Stomach (tissue), 9 donors: Measurements from ENCODE around the gene ZNF823. TPM values are rescaled to one million over a fixed set of nuclear protein-coding genes. Genes with fewer than 3 reads are reported as not detected.

Experiments
- DNase-seq, 2 donors: peaks; one replicate each; pipeline versions ENCODE4 v3.0.0 to v3.0.0-alpha.2; 2013 to 2019
- H3K27ac ChIP-seq, 5 donors: fragments of 200-600 bp in 4 of 5; sonication (generic) in 4 of 5; one replicate each; pipeline ENCODE4 v1.5.1; 2013 to 2019; ENCODE audit warnings: mild to moderate bottlenecking in 1 of 5, moderate library complexity in 1 of 5
- H3K27me3 ChIP-seq, 3 donors: fragments of 200-600 bp; sonication (generic); one replicate each; pipeline ENCODE4 v1.5.1; 2017 to 2019; ENCODE audit warnings: mixed run types in 1 of 3
- H3K36me3 ChIP-seq, 4 donors: fragments of 200-600 bp; sonication (generic); 1 replicate in 3 of 4; 2 replicates in 1 of 4; pipeline ENCODE4 v1.5.1; 2016 to 2019
- H3K4me1 ChIP-seq, 4 donors: fragments of 200-600 bp; sonication (generic); one replicate each; pipeline ENCODE4 v1.5.1; 2016 to 2019
- H3K4me3 ChIP-seq, 4 donors: fragments of 200-600 bp; sonication (generic) in 3 of 4; one replicate each; pipeline ENCODE4 v1.5.1; 2016 to 2019; ENCODE audit warnings: mild to moderate bottlenecking in 1 of 4
- H3K9me3 ChIP-seq, 4 donors: fragments of 200-600 bp; sonication (generic); one replicate each; pipeline ENCODE4 v1.5.1; 2016 to 2019
- CTCF ChIP-seq, 7 experiments: fragments of 450-650 bp in 4 of 7; fragments of 200-600 bp in 3 of 7; sonication (generic) in 3 of 7; IDR thresholded peaks; one replicate each; pipeline ENCODE4 v1.5.1; 2016 to 2019; ENCODE audit warnings: antibody characterized with exemption in 7 of 7, control low read depth in 2 of 7, mild to moderate bottlenecking in 1 of 7
- EP300 ChIP-seq: sonication (generic); formaldehyde crosslinking; IDR thresholded peaks from one replicate; pipeline ENCODE4 v1.6.1; 2017; ENCODE audit warnings: antibody characterized with exemption
- POLR2A ChIP-seq, 4 donors: fragments of 450-650 bp; IDR thresholded peaks; one replicate each; pipeline ENCODE4 v1.6.1; 2016; ENCODE audit warnings: antibody characterized with exemption in 4 of 4, control low read depth in 2 of 4, mild to moderate bottlenecking in 1 of 4, moderate library complexity in 1 of 4
- POLR2AphosphoS5 ChIP-seq, 3 donors: sonication (generic); formaldehyde crosslinking; IDR thresholded peaks; one replicate each; pipeline ENCODE4 v1.6.1; 2016; ENCODE audit warnings: antibody characterized with exemption in 3 of 3
- WGBS, 5 donors: extraction: QIAGEN DNeasy Blood & Tissue Kit in 3 of 5; methylation state at CpG; one replicate each; pipeline versions ENCODE4 v1.1.5 to v1.1.7; 2013 to 2018; 5-methylcytosine and 5-hydroxymethylcytosine counted together
- intact Hi-C: fragments of 100-400 bp; cut with DNase I; formaldehyde crosslinking; loops from one replicate; pipeline ENCODE4 v1.15.1; 2023; ENCODE audit warnings: low total_unique reads
- polyA plus RNA-seq, 3 donors: library from polyadenylated mRNA; stranded (reverse); fragments of 200-250 nt; gene quantifications; one replicate each; pipeline ENCODE4 v1.2.3, GENCODE V29; 2013
- total RNA-seq, 5 donors: library from RNA; depleted of rRNA; stranded (reverse); fragments of >200 nt; gene quantifications; one replicate each; pipeline versions ENCODE4 v1.1.0 to v1.2.3, GENCODE V29; 2014 to 2016
- donor health status: healthy with polysubstance abuse.
- donor health status: Bipolar disorder and iron deficiency.
- donor health status: healthy.

Gene ZNF823
- total and polyA plus RNA-seq, 8 donors, result 1.2 to 19.3 (median 4.4) TPM

GRCh38 chr19:11767633-11768133 is 28.9 kb upstream of the ZNF823 start:
- H3K4me3 ChIP-seq, result peak overlapping the region; percentile 68 to 92 (median 84)
- intact Hi-C loops, result no loop called here
- H3K9me3 ChIP-seq, result peaks cover 0 to 26% (median 15%) of the 10 kb centered on the region in 4 donors
- TF ChIP-seq POLR2AphosphoS5 (IDR thresholded peaks at IDR 0.05), result no peak
- H3K27ac ChIP-seq, result peak overlapping the region; percentile 85 to 95 (median 95)
- 2 to 4% (median 2%) methylated on average over 7 to 20 of the region's 20 CpGs for whole genome bisulfite sequencing, 5 donors
- DNase-seq, result peak; percentile 49 to 77
- H3K4me1 ChIP-seq, result peaks cover 5 to 26% (median 18%) of the 10 kb centered on the region in 4 donors
- no peaks in the 10 kb centered on the region for H3K27me3 ChIP-seq
- peaks cover 0 to 6% (median 3%) of the 10 kb centered on the region in 4 donors for H3K36me3 ChIP-seq

- TF ChIP-seq CTCF (IDR thresholded peaks at IDR 0.05) (peak in 2 of 7 experiments; percentile 14 to 20), POLR2A (IDR thresholded peaks at IDR 0.05) (peak in 1 of 4 donors; percentile 20), POLR2AphosphoS5 (IDR thresholded peaks at IDR 0.05) (peak; percentile 17 to 74 (median 69)), EP300 (no peak)
- H3K4me1 ChIP-seq, result peaks cover 5 to 26% (median 18%) of the 10 kb centered on the region in 4 donors
These were observed 28.1 kb upstream of the ZNF823 start, which contains the start of gene ZNF441 for GRCh38 chr19:11766597-11767591. TSS of gene ZNF441 (plus strand) at chr19:11767000. CDS start at chr19:11767194, 194 bp downstream.

GRCh38 chr19:11763611-11764010 is 24.9 kb upstream of the ZNF823 start:
- Histone ChIP-seq H3K27ac (no peak overlapping the region), H3K9me3 (peaks cover 0 to 6% (median 0%) of the 10 kb centered on the region in 4 donors), H3K4me1 (peaks cover 5 to 17% (median 16%) of the 10 kb centered on the region in 4 donors), H3K4me3 (no peak overlapping the region), H3K27me3 (no peaks in the 10 kb centered on the region), H3K36me3 (no peaks in the 10 kb centered on the region)
- no peak for TF ChIP-seq POLR2A (IDR thresholded peaks at IDR 0.05)
- TF ChIP-seq POLR2AphosphoS5 (IDR thresholded peaks at IDR 0.05), result no peak
- no peak for DNase-seq
- WGBS, 5 donors, result 83 to 96% (median 90%) methylated on average over 1 of the region's 1 CpG
- intact Hi-C loops, result no loop called here

More at GRCh38 chr19:11766597-11767591, 28.1 kb upstream of the ZNF823 start, which contains the start of gene ZNF441:
- Histone ChIP-seq H3K4me3 (peak within 1 kb of the TSS; percentile 68 to 92 (median 84)), H3K27ac (peak within 1 kb of the TSS; percentile 85 to 95 (median 95)), H3K27me3 (no peaks in the 10 kb centered on the region), H3K9me3 (peaks cover 0 to 18% (median 8%) of the 10 kb centered on the region in 4 donors), H3K36me3 (no peaks in the 10 kb centered on the region)
- 0% methylated on average over 33 to 61 of the region's 61 CpGs for WGBS, 5 donors
- peak; percentile 98 for DNase-seq
- intact Hi-C loops, result no loop called here

- peaks cover 0 to 6% (median 0%) of the 10 kb centered on the region in 4 donors for H3K9me3 ChIP-seq
- H3K27ac ChIP-seq, result no peak overlapping the region
- intact Hi-C loops, result no loop called here
- DNase-seq, result no peak
- H3K36me3 ChIP-seq, result no peaks in the 10 kb centered on the region
- no peak overlapping the region for H3K4me3 ChIP-seq
- no peak for TF ChIP-seq POLR2AphosphoS5 (IDR thresholded peaks at IDR 0.05)
- TF ChIP-seq POLR2A (IDR thresholded peaks at IDR 0.05), result no peak
- TF ChIP-seq EP300, result no peak
- TF ChIP-seq CTCF (IDR thresholded peaks at IDR 0.05), result no peak
- H3K27me3 ChIP-seq, result no peaks in the 10 kb centered on the region
- 66 to 86% (median 79%) methylated on average over 3 of the region's 3 CpGs for WGBS, 5 donors
- peaks cover 5 to 12% (median 12%) of the 10 kb centered on the region in 4 donors for H3K4me1 ChIP-seq
These were observed 24.4 kb upstream of the ZNF823 start for GRCh38 chr19:11763117-11763516.

GRCh38 chr19:11759805-11760204 is 21.1 kb upstream of the ZNF823 start:
- H3K4me1 ChIP-seq, result no peaks in the 10 kb centered on the region
- no peaks in the 10 kb centered on the region for H3K27me3 ChIP-seq
- H3K27ac ChIP-seq, result no peak overlapping the region
- no peaks in the 10 kb centered on the region for H3K36me3 ChIP-seq
- H3K9me3 ChIP-seq, result peaks cover 0 to 37% (median 20%) of the 10 kb centered on the region in 4 donors
- TF ChIP-seq POLR2AphosphoS5 (IDR thresholded peaks at IDR 0.05) (no peak), EP300 (no peak), CTCF (IDR thresholded peaks at IDR 0.05) (no peak), POLR2A (IDR thresholded peaks at IDR 0.05) (no peak)
- no peak for DNase-seq
- intact Hi-C loops, result no loop called here
- 76 to 83% (median 81%) methylated on average over 7 of the region's 7 CpGs for WGBS, 5 donors
- no peak overlapping the region for H3K4me3 ChIP-seq
